Smooth muscle cell (in vitro differentiated cells): ENCODE results near the gene FAM83B. TPM values are rescaled to one million over a fixed set of nuclear protein-coding genes. Genes with fewer than 3 reads are reported as not detected.
"Not testable (repeated sequence)": the region's sequence is repeated elsewhere in the genome, so short reads cannot be mapped to it uniquely, and the experiment has no call there.

ENCODE experiments used
- DNase-seq: peaks from one replicate; lab custom pipeline; 2025; ENCODE audit not compliant: unreplicated experiment; lab: John Stamatoyannopoulos, UW
- H2AFZ ChIP-seq: fragments of 200-600 bp; sonication (generic); 2 replicates; pipeline ENCODE4 v1.6.0; 2016; ENCODE audit warnings: antibody characterized with exemption, low read depth, mild to moderate bottlenecking
- H3F3A ChIP-seq: fragments of 200-600 bp; sonication (generic); 2 replicates; pipeline ENCODE4 v1.6.0; 2017; ENCODE audit warnings: antibody characterized with exemption, low read depth
- H3K27ac ChIP-seq: fragments of 200-600 bp; sonication (generic); 2 replicates; pipeline ENCODE4 v1.5.1; 2016; ENCODE audit warnings: low read depth, mild to moderate bottlenecking
- H3K27me3 ChIP-seq: fragments of 200-600 bp; sonication (generic); 2 replicates; pipeline ENCODE4 v1.6.1; 2016; ENCODE audit warnings: low read depth, mild to moderate bottlenecking
- H3K36me3 ChIP-seq: fragments of 200-600 bp; sonication (generic); 2 replicates; pipeline ENCODE4 v1.5.1; 2016; ENCODE audit warnings: low read depth
- H3K4me1 ChIP-seq: fragments of 200-600 bp; sonication (generic); 2 replicates; pipeline ENCODE4 v1.5.1; 2016; ENCODE audit warnings: low read depth
- H3K4me2 ChIP-seq: fragments of 200-600 bp; sonication (generic); 2 replicates; pipeline ENCODE4 v1.6.0; 2016; ENCODE audit warnings: mild to moderate bottlenecking
- H3K4me3 ChIP-seq: fragments of 200-600 bp; sonication (generic); 2 replicates; pipeline ENCODE4 v1.5.1; 2016; ENCODE audit warnings: mild to moderate bottlenecking
- H3K79me2 ChIP-seq: fragments of 200-600 bp; sonication (generic); 2 replicates; pipeline ENCODE4 v1.6.0; 2016; ENCODE audit warnings: low read depth, mild to moderate bottlenecking
- H3K9ac ChIP-seq: fragments of 200-600 bp; sonication (generic); 2 replicates; pipeline ENCODE4 v1.6.0; 2016; ENCODE audit warnings: low read depth
- H3K9me3 ChIP-seq: fragments of 200-600 bp; sonication (generic); replicated peaks from 2 replicates; pipeline ENCODE4 v1.5.1; 2016; ENCODE audit warnings: low read depth
- H4K20me1 ChIP-seq: fragments of 200-600 bp; sonication (generic); 2 replicates; pipeline ENCODE4 v1.6.0; 2016; ENCODE audit warnings: low read depth
- WGBS: methylation state at CpG from one replicate; pipeline ENCODE4 v1.1.7; 2016; ENCODE audit warnings: low lambda C conversion rate; 5-methylcytosine and 5-hydroxymethylcytosine counted together
- polyA plus RNA-seq: library from polyadenylated mRNA; unstranded; fragments of >200 nt; fragmentation: Nextera tagmentation; extraction: Ambion mirVana; gene quantifications from 2 replicates; pipeline ENCODE4 v1.2.1, GENCODE V29; 2016
- total RNA-seq: library from RNA; depleted of rRNA; stranded (reverse); fragments of >200 nt; gene quantifications from 2 replicates; pipeline ENCODE4 v1.2.3, GENCODE V29; 2014
- TF ChIP-seq, protein P1 (sequence below): fragments of 200-600 bp; sonication (generic); IDR thresholded peaks from 2 replicates; pipeline ENCODE4 v1.5.1; 2017; ENCODE audit warnings: borderline replicate concordance, mild to moderate bottlenecking, antibody characterized with exemption; ENCODE audit not compliant: insufficient read depth, poor library complexity, severe bottlenecking

Gene FAM83B
- total and polyA plus RNA-seq, 2 experiments from 2014 or later = 1.1 to 28.7 TPM

DNA sequence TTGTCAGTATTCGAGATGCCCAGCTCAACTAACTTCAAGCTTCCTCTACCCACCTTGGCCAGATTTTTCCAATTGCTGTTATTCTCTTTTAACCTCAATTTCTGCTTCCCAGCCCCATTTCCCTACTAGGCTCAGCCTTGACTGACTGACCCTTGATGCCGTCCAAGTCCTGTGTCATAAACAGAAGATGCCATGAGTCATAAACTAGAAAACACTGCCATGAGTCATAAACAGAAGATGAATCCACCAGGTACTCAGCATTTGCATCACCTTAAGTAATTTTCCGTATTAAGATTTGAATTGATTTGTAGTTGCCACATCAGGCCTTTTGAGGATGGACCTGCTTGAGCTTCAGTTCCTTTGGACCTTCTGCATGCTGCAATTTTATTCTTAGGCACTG lies 123.8 kb downstream of the FAM83B start:
- H3K4me2 ChIP-seq = no peak overlapping the region
- H4K20me1 ChIP-seq = no peaks in the 10 kb centered on the region
- H3K4me3 ChIP-seq = no peak overlapping the region
- no peaks in the 10 kb centered on the region for H3F3A ChIP-seq
- TF ChIP-seq, protein P1, sequence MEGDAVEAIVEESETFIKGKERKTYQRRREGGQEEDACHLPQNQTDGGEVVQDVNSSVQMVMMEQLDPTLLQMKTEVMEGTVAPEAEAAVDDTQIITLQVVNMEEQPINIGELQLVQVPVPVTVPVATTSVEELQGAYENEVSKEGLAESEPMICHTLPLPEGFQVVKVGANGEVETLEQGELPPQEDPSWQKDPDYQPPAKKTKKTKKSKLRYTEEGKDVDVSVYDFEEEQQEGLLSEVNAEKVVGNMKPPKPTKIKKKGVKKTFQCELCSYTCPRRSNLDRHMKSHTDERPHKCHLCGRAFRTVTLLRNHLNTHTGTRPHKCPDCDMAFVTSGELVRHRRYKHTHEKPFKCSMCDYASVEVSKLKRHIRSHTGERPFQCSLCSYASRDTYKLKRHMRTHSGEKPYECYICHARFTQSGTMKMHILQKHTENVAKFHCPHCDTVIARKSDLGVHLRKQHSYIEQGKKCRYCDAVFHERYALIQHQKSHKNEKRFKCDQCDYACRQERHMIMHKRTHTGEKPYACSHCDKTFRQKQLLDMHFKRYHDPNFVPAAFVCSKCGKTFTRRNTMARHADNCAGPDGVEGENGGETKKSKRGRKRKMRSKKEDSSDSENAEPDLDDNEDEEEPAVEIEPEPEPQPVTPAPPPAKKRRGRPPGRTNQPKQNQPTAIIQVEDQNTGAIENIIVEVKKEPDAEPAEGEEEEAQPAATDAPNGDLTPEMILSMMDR = no peak
- no peak overlapping the region for H2AFZ ChIP-seq
- no peaks in the 10 kb centered on the region for H3K27me3 ChIP-seq
- no peaks in the 10 kb centered on the region for H3K36me3 ChIP-seq
- no peaks in the 10 kb centered on the region for H3K9me3 ChIP-seq
- WGBS = 87% methylated on average over 3 of the region's 3 CpGs
- H3K4me1 ChIP-seq = no peaks in the 10 kb centered on the region
- H3K79me2 ChIP-seq = no peaks in the 10 kb centered on the region
- H3K27ac ChIP-seq = no peak overlapping the region
- DNase-seq = no peak
- no peak overlapping the region for H3K9ac ChIP-seq

DNA sequence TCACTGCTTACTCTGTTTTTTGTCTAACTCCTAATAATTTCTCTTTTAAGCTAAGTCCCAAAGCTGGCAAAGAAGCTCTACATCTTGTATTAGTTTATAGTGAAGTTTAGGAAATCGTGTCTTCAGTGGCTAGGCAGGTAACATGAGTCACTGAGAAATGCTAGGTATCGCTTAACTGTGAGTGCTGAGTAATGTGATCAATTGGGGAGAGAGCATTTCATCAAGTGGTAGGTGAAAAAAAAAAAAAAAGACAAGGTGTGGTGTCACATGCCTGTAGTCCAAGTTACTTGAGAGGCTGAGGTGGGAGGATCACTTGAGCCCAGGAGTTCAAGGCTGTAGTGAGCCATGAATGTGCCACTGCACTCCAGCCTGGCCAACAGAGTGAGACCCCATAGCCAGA lies 125.3 kb downstream of the FAM83B start:
- no peak overlapping the region for H3K9ac ChIP-seq
- no peaks in the 10 kb centered on the region for H3K9me3 ChIP-seq
- no peaks in the 10 kb centered on the region for H3F3A ChIP-seq
- TF ChIP-seq, protein P1 = no peak
- H3K36me3 ChIP-seq = no peaks in the 10 kb centered on the region
- no peaks in the 10 kb centered on the region for H3K4me1 ChIP-seq
- H3K79me2 ChIP-seq = no peaks in the 10 kb centered on the region
- H4K20me1 ChIP-seq = no peaks in the 10 kb centered on the region
- DNase-seq = no peak
- H3K27me3 ChIP-seq = no peaks in the 10 kb centered on the region
- no peak overlapping the region for H3K27ac ChIP-seq
- H3K4me3 ChIP-seq = no peak overlapping the region
- no peak overlapping the region for H2AFZ ChIP-seq
- no peak overlapping the region for H3K4me2 ChIP-seq
- 73% methylated on average over 2 of the region's 2 CpGs for WGBS

DNA sequence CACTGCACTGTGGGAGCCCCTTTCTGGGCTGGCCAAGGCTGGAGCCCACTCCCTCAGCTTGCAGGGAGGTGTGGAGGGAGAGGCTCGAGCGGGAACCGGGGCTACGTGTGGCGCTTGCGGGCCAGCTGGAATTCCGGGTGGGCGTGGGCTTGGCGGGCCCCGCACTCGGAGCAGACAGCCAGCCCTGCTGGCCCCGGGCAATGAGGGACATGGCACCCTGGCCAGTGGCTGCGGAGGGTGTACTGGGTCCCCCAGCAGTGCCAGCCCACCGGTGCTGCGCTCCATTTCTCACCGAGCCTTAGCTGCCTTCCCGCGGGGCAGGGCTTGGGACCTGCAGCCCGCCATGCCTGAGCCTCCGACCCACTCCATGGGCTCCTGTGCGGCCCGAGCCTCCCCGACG lies 132.6 kb downstream of the FAM83B start:
- H3K4me2 ChIP-seq, H2AFZ ChIP-seq, H3K27me3 ChIP-seq, H4K20me1 ChIP-seq, H3K9ac ChIP-seq, DNase-seq, H3K4me1 ChIP-seq, H3K27ac ChIP-seq, H3K4me3 ChIP-seq, H3K36me3 ChIP-seq, H3K9me3 ChIP-seq, H3K79me2 ChIP-seq, H3F3A ChIP-seq: not testable (repeated sequence)
- 88% methylated on average over 5 of the region's 24 CpGs for WGBS

DNA sequence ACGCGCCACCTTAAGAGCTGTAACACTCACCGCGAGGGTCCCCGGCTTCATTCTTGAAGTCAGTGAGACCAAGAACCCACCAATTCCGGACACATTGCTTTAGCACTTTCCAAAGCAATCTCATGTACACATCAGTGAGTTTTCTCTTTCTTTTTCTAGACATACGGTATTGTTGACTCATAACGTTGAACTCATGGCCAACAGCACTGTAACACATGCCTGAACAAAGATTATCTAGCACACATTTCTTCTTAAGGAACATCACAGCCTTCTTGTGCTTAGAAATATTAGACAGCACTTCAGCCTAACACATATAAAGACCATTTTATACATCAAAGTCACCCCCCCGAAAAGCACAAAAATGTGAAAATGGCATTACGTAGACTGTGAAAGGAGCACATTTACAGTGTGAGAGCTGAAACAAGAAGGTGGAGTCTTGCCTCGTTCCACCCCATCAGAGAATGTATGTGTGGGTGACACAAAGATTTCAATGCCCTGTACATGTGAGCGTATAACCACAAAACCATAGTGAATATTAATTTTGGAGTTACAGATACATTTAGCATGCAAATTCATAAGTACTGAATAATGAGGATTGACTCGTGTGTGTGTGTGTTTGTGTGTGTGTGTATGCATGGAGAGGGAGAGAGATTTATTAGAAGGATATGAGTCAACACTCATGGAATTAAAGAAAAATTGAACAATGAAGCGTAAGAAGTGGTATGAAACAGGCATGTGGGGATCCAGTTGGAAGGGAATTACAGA lies 134.1 kb downstream of the FAM83B start:
- no peak overlapping the region for H3K4me3 ChIP-seq
- no peaks in the 10 kb centered on the region for H3F3A ChIP-seq
- no peaks in the 10 kb centered on the region for H4K20me1 ChIP-seq
- no peak overlapping the region for H3K4me2 ChIP-seq
- no peak overlapping the region for H3K27ac ChIP-seq
- TF ChIP-seq, protein P1 = no peak
- H3K27me3 ChIP-seq = no peaks in the 10 kb centered on the region
- WGBS = 93% methylated on average over 14 of the region's 14 CpGs
- no peaks in the 10 kb centered on the region for H3K36me3 ChIP-seq
- no peaks in the 10 kb centered on the region for H3K4me1 ChIP-seq
- no peak overlapping the region for H2AFZ ChIP-seq
- no peak overlapping the region for H3K9ac ChIP-seq
- no peaks in the 10 kb centered on the region for H3K79me2 ChIP-seq
- no peaks in the 10 kb centered on the region for H3K9me3 ChIP-seq
- no peak for DNase-seq
